Mucosa of descending colon (tissue), 3 donors: Measurements from ENCODE around the gene CCDC12. TPM values are rescaled to one million over a fixed set of nuclear protein-coding genes. Genes with fewer than 3 reads are reported as not detected.
"Not testable (repeated sequence)": the region's sequence is repeated elsewhere in the genome, so short reads cannot be mapped to it uniquely, and the experiment has no call there.

ENCODE experiments used
- ATAC-seq: fragments of 200-7000 bp; cut with Tn5 transposase; one replicate; pipeline ENCODE4 v1.9.1; 2020; ENCODE audit warnings: mild to moderate bottlenecking, moderate library complexity
- DNase-seq, 3 donors: peaks; one replicate each; pipeline ENCODE4 v3.0.0-alpha.2; 2020
- H3K36me3 ChIP-seq: fragments of 200-600 bp; one replicate; pipeline ENCODE4 v1.8.0; 2021; ENCODE audit warnings: low read depth, mild to moderate bottlenecking
- H3K4me1 ChIP-seq: fragments of 200-600 bp; one replicate; pipeline ENCODE4 v1.8.0; 2021; ENCODE audit warnings: low read depth, mild to moderate bottlenecking
- H3K4me3 ChIP-seq: fragments of 200-600 bp; one replicate; pipeline ENCODE4 v1.8.0; 2021; ENCODE audit warnings: mild to moderate bottlenecking
- H3K9me3 ChIP-seq: fragments of 200-600 bp; one replicate; pipeline ENCODE4 v1.8.0; 2021; ENCODE audit warnings: mild to moderate bottlenecking
- intact Hi-C, 2 donors: fragments of 100-400 bp; cut with DNase I in 1 of 2; cut with micrococcal nuclease in 1 of 2; formaldehyde crosslinking; loops; one replicate each; pipeline versions ENCODE4 v1.11.0 to v1.11.1; 2022; cut with DNase I, micrococcal nuclease
- total RNA-seq, 3 donors: library from RNA; stranded (reverse); fragmentation: NEBNext Ultra II Directional in 2 of 3; extraction: Animal tissue kit (Norgen Biotek cat#: 25700) in 2 of 3; gene quantifications; one replicate each; pipeline versions ENCODE4 v1.2.1 to v1.2.4, GENCODE V29; 2021 to 2023
- TF ChIP-seq, protein P1 (sequence below): fragments of 200-600 bp; IDR thresholded peaks from one replicate; pipeline ENCODE4 v1.8.0; 2022; ENCODE audit warnings: antibody characterized with exemption, mild to moderate bottlenecking
- donor health status: DM: no; HTN: no; CAD: no; lungs with moderate emphysema.
- donor health status: DM: no; HTN: no; CAD: no.
- donor health status: DM: no; HTN: yes; CAD: no.

The CCDC12 gene
- total RNA-seq, 3 donors from 2014 or later = 40.7 to 59.2 (median 45.0) TPM

DNA sequence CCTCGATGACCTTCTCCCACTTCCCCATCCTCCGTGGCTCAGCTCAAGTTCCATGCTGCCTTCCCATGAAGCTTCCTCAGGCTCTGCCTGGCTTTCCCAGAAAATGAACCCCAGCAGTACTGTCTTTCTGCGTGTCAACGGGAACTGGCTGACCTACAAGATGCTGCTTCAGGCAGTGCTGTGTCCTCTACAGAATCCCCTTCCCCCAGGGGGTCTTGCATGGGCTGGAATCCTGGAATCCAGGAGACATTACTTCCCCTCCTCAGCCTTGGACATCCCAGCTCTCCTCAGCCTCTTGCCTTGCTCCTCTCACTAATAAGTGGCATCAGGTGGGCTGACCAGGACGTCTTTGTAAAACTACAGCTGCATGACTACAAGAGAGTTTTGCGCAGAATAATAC is 5.4 kb downstream of the CCDC12 start:
- Histone ChIP-seq H3K36me3 (no peaks in the 10 kb centered on the region), H3K4me1 (peaks cover 45% of the 10 kb centered on the region), H3K9me3 (no peaks in the 10 kb centered on the region), H3K4me3 (no peak overlapping the region)
- intact Hi-C loops = no loop called here
- TF ChIP-seq, protein P1, sequence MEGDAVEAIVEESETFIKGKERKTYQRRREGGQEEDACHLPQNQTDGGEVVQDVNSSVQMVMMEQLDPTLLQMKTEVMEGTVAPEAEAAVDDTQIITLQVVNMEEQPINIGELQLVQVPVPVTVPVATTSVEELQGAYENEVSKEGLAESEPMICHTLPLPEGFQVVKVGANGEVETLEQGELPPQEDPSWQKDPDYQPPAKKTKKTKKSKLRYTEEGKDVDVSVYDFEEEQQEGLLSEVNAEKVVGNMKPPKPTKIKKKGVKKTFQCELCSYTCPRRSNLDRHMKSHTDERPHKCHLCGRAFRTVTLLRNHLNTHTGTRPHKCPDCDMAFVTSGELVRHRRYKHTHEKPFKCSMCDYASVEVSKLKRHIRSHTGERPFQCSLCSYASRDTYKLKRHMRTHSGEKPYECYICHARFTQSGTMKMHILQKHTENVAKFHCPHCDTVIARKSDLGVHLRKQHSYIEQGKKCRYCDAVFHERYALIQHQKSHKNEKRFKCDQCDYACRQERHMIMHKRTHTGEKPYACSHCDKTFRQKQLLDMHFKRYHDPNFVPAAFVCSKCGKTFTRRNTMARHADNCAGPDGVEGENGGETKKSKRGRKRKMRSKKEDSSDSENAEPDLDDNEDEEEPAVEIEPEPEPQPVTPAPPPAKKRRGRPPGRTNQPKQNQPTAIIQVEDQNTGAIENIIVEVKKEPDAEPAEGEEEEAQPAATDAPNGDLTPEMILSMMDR = no peak
- DNase-seq (no peak), ATAC-seq (no peak)

DNA sequence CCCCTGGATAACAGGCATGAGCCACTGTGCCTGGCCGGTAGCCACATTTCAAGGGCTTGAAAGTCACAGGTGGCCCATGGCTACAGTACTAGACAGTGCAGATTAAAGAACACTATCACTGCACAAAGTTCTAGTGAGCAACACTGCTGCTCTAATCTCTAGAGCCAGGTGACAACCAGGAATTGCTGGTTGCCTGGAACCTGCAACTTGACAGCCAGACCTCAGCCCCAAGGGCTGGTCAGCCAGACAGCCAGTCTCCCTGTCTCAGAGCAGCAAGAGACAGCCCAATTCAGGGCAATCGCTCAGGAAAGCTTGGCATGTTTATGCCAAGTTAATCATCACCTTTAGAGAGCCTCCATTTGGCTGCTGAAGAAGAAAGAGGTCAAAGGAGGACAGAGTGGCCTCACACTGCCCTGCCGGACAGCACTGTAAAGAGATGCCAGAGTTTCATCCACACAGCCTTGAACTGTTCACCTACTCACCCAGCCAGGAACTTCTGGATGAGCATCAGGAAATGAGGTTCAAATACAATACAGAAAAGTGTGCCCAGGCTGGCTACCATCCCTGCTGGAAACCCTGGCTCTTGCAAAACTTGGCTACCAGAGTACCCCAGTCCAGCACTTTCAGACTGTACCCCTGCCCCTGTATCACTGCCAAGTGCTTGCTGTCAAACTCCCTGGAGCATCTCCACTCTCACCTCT is 6.0 kb downstream of the CCDC12 start:
- no peaks in the 10 kb centered on the region for H3K36me3 ChIP-seq
- no peak overlapping the region for H3K4me3 ChIP-seq
- no peaks in the 10 kb centered on the region for H3K9me3 ChIP-seq
- TF ChIP-seq, protein P1 = no peak
- intact Hi-C loops = no loop called here
- DNase-seq (peak in 1 of 3 donors; percentile 31), ATAC-seq (peak; percentile 68)
- H3K4me1 ChIP-seq = peaks cover 46% of the 10 kb centered on the region

DNA sequence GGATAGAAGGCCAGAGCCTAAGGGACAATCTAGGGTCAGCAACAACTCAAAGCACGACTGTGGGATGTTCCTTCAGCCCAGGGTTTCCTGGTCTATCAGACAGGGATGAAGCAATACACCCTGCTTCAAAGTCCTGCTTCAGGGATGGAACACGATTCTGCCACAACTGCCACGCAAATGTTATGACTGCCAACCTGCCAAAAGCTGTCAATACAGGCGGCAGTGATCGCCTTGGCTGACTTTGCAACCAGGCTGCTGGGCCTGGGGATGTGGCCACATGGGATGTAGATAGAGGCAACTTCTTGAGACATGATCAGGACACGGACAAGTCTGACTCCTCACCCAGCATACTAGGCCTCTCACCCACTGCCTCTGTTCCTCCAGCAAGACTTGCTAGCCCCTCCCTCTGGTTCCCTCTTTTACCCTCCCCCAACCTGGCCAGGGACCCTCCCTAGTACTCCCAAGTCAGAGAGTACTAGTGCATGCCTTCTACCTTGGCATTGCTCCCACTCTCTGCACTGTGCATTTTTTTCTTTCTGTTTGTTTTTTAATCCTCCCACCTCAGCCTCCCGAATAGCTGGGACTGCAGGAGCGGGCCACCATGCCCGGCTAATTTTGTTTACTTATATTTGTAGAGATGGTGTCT is 7.6 kb downstream of the CCDC12 start:
- peak in 1 of 3 donors; percentile 19 for DNase-seq
- peak; percentile 35 for ATAC-seq
- no peaks in the 10 kb centered on the region for H3K36me3 ChIP-seq

DNA sequence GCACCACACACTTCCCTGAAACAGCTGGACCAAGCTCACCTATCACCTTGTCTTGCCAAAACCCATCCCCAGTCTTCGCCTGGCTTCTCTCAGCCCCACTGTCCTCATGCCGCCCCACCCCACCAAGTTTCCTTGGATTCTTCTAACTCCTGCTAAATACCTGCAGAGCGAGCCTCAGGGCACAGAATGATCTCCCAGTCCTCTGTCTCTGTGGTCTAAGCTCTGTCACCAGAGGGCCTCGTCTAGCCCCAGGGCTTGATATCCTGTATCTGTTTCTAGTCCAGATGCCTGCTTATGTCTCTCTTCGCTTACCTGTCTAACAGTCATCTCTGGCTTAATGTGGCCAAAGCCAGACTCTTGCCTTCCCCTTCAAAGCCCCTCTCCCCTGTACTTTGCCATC is 9.7 kb downstream of the CCDC12 start:
- ATAC-seq = peak; percentile 27

More for the DNA sequence above, 7.6 kb downstream of the CCDC12 start:
- peaks cover 37% of the 10 kb centered on the region for H3K4me1 ChIP-seq
- TF ChIP-seq, protein P1 = no peak
- H3K4me3 ChIP-seq = no peak overlapping the region
- intact Hi-C loops = no loop called here
- no peaks in the 10 kb centered on the region for H3K9me3 ChIP-seq

DNA sequence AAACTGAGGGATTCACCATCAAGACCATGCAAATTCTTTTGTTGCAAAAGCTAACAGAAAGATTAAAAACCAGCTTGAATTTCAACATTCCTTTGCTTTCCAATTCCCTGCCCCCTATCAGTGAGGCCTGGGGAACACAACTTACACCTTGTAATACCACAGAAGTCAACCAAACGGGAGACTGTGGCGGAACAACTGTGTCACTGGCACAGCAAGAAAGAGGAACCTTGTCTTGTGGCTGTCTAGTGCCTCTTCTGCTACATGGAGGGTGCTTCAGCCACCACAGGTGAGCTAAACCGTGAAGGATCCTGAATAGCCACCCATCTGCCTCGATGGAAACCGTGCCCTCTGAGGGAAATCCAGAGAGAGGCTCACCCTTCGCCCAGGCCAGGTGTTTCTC is 11.4 kb downstream of the CCDC12 start:
- no peaks in the 10 kb centered on the region for H3K36me3 ChIP-seq
- TF ChIP-seq, protein P1 = no peak
- peaks cover 34% of the 10 kb centered on the region for H3K4me1 ChIP-seq
- H3K9me3 ChIP-seq = no peaks in the 10 kb centered on the region
- intact Hi-C loops = no loop called here
- no peak overlapping the region for H3K4me3 ChIP-seq
- DNase-seq (no peak), ATAC-seq (peak; percentile 43)

More for the DNA sequence above, 9.7 kb downstream of the CCDC12 start:
- Histone ChIP-seq H3K4me3 (no peak overlapping the region), H3K36me3 (no peaks in the 10 kb centered on the region), H3K4me1 (peaks cover 36% of the 10 kb centered on the region), H3K9me3 (no peaks in the 10 kb centered on the region)
- intact Hi-C loops = no loop called here
- TF ChIP-seq, protein P1 = no peak
- DNase-seq = peak in 1 of 3 donors; percentile 8

DNA sequence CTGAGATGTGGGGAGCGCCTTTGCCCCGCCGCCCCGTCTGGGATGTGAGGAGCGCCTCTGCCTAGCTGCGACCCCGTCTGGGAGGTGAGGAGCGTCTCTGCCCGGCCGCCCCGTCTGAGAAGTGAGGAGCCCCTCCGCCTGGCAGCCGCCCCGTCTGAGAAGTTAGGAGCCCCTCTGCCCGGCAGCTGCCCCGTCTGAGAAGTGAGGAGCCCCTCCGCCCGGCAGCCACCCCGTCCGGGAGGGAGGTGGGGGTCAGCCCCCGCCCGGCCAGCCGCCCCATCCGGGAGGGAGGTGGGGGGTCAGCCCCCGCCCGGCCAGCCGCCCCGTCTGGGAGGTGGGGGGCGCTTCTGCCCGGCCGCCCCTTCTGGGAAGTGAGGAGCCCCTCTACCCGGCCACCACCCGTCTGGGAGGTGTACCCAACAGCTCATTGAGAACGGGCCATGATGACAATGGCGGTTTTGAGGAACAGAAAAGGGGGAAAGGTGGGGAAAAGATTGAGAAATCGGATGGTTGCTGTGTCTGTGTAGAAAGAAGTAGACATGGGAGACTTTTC is 12.4 kb downstream of the CCDC12 start:
- not testable (repeated sequence) for ATAC-seq

More for the DNA sequence above, 12.4 kb downstream of the CCDC12 start:
- intact Hi-C loops, DNase-seq, H3K9me3 ChIP-seq, H3K36me3 ChIP-seq, H3K4me3 ChIP-seq: not testable (repeated sequence)
- H3K4me1 ChIP-seq = peaks cover 41% of the 10 kb centered on the region
